ENCODE results near the gene ALG9. TPM values are rescaled to one million over a fixed set of nuclear protein-coding genes. Genes with fewer than 3 reads are reported as not detected.
A peak's percentile ranks its signal among the peaks of the same experiment; 100 is the strongest.

Gene ALG9
- total and polyA plus RNA-seq, 10 of the 15 experiments (the other 5 are each of a cell fraction or from before 2014, with no cell fraction given), result 10.8 to 41.6 (median 25.5) TPM

- TF ChIP-seq NFXL1 (IDR thresholded peaks at IDR 0.05; ENCODE audit: borderline replicate concordance) (no peak), STAT3 (IDR thresholded peaks at IDR 0.05; ENCODE audit: low read depth, low read length) (no peak), PAX5 (IDR thresholded peaks at IDR 0.05; ENCODE audit: borderline replicate concordance, low read depth, low read length) (no peak), MAX (IDR thresholded peaks at IDR 0.05; ENCODE audit: low read depth, low read length) (0 out of 2 replicates have a peak, but pooled peaks have one; percentile 44), CREM (IDR thresholded peaks at IDR 0.05; ENCODE audit: low read depth) (no peak), STAT1 (conservative IDR thresholded peaks at IDR 0.05) (no peak), NKRF (conservative IDR thresholded peaks at IDR 0.05) (peak; percentile 69), IKZF1 (conservative IDR thresholded peaks at IDR 0.05) (peak; percentile 40), POLR2AphosphoS2 (IDR thresholded peaks at IDR 0.05; ENCODE audit: low read depth, low read length) (peak; percentile 65; the same call in 1 of the 2 replicates), MEF2A (IDR thresholded peaks at IDR 0.05; ENCODE audit: insufficient read depth, low read depth, low read length) (no peak), BCL3 (IDR thresholded peaks at IDR 0.05; ENCODE audit: borderline replicate concordance, insufficient read depth, low read depth, low read length, poor library complexity, severe bottlenecking) (no peak), ELK1 (IDR thresholded peaks at IDR 0.05; ENCODE audit: low read depth, low read length) (no peak), RELA (IDR thresholded peaks at IDR 0.05; ENCODE audit: borderline replicate concordance, partially characterized antibody) (no peak), KAT2A (conservative IDR thresholded peaks at IDR 0.05; ENCODE audit: control insufficient read depth, low read depth, low read length) (no peak), JUND (IDR thresholded peaks at IDR 0.05; ENCODE audit: low read depth, low read length) (no peak), HDAC6 (IDR thresholded peaks at IDR 0.05; ENCODE audit: unreplicated experiment) (no peak)
- TF ChIP-seq, protein P1, sequence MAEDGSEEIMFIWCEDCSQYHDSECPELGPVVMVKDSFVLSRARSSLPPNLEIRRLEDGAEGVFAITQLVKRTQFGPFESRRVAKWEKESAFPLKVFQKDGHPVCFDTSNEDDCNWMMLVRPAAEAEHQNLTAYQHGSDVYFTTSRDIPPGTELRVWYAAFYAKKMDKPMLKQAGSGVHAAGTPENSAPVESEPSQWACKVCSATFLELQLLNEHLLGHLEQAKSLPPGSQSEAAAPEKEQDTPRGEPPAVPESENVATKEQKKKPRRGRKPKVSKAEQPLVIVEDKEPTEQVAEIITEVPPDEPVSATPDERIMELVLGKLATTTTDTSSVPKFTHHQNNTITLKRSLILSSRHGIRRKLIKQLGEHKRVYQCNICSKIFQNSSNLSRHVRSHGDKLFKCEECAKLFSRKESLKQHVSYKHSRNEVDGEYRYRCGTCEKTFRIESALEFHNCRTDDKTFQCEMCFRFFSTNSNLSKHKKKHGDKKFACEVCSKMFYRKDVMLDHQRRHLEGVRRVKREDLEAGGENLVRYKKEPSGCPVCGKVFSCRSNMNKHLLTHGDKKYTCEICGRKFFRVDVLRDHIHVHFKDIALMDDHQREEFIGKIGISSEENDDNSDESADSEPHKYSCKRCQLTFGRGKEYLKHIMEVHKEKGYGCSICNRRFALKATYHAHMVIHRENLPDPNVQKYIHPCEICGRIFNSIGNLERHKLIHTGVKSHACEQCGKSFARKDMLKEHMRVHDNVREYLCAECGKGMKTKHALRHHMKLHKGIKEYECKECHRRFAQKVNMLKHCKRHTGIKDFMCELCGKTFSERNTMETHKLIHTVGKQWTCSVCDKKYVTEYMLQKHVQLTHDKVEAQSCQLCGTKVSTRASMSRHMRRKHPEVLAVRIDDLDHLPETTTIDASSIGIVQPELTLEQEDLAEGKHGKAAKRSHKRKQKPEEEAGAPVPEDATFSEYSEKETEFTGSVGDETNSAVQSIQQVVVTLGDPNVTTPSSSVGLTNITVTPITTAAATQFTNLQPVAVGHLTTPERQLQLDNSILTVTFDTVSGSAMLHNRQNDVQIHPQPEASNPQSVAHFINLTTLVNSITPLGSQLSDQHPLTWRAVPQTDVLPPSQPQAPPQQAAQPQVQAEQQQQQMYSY (CRISPR knock-in tag; IDR thresholded peaks at IDR 0.05), result no peak
- TF ChIP-seq, protein P2, sequence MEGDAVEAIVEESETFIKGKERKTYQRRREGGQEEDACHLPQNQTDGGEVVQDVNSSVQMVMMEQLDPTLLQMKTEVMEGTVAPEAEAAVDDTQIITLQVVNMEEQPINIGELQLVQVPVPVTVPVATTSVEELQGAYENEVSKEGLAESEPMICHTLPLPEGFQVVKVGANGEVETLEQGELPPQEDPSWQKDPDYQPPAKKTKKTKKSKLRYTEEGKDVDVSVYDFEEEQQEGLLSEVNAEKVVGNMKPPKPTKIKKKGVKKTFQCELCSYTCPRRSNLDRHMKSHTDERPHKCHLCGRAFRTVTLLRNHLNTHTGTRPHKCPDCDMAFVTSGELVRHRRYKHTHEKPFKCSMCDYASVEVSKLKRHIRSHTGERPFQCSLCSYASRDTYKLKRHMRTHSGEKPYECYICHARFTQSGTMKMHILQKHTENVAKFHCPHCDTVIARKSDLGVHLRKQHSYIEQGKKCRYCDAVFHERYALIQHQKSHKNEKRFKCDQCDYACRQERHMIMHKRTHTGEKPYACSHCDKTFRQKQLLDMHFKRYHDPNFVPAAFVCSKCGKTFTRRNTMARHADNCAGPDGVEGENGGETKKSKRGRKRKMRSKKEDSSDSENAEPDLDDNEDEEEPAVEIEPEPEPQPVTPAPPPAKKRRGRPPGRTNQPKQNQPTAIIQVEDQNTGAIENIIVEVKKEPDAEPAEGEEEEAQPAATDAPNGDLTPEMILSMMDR (IDR thresholded peaks at IDR 0.05 in 2 of 3, conservative IDR thresholded peaks at IDR 0.05 in 1 of 3; ENCODE audit: control insufficient read depth in 2 of 3, extremely low read depth in 1 of 3, insufficient read depth in 1 of 3, low read depth in 3 of 3, low read length in 3 of 3), result no peak
Observed at GRCh38 chr11:111765984-111766833, 105.2 kb downstream of the ALG9 start, which contains the start of gene PPP2R1B (continued).

All from GM12878 (cell line).